A673 (cell line): ENCODE results near the gene CCDC172. TPM values are rescaled to one million over a fixed set of nuclear protein-coding genes. Genes with fewer than 3 reads are reported as not detected.

Source experiments
- BruUV-seq: library from RNA; stranded (reverse); fragments of 400-500 nt; replicated peaks from 2 replicates; lab custom pipeline; 2021; lab: Mats Ljungman, UMichigan
- CTCF ChIA-PET: fragments of 300-600 bp; sonication (Branson Sonifier 250); formaldehyde crosslinking; loops from one replicate; lab custom pipeline; 2022; ENCODE audit warnings: antibody characterized with exemption; lab: Charles Lee
- POLR2A ChIA-PET: fragments of 300-600 bp; sonication (Branson Sonifier 250); formaldehyde crosslinking; loops from one replicate; lab custom pipeline; 2022; ENCODE audit warnings: antibody characterized with exemption; ENCODE audit not compliant: low non-redundant PET; lab: Charles Lee
- DNase-seq: peaks from one replicate; pipeline ENCODE4 v3.0.0-alpha.2; 2015; ENCODE audit warnings: low spot score
- H3K27ac ChIP-seq: fragments of 200-600 bp; sonication (generic); 2 replicates; pipeline ENCODE4 v1.5.1; 2016; ENCODE audit warnings: mixed run types, low read depth, mild to moderate bottlenecking, mixed read lengths, antibody characterized with exemption, low read length; ENCODE audit not compliant: poor library complexity, severe bottlenecking
- H3K27me3 ChIP-seq: fragments of 200-600 bp; sonication (generic); replicated peaks from 2 replicates; pipeline ENCODE4 v1.6.1; 2017; ENCODE audit warnings: mixed run types, low read depth, mild to moderate bottlenecking, mixed read lengths, antibody characterized with exemption, low read length; ENCODE audit not compliant: insufficient read depth, poor library complexity
- H3K36me3 ChIP-seq: fragments of 200-600 bp; sonication (generic); 2 replicates; pipeline ENCODE4 v1.6.1; 2016; ENCODE audit warnings: mixed run types, mild to moderate bottlenecking, mixed read lengths, antibody characterized with exemption, low read length; ENCODE audit not compliant: insufficient read depth, poor library complexity, severe bottlenecking
- H3K4me1 ChIP-seq: fragments of 200-600 bp; sonication (generic); 2 replicates; pipeline ENCODE4 v1.6.1; 2017; ENCODE audit warnings: mixed run types, mild to moderate bottlenecking, mixed read lengths, antibody characterized with exemption, low read length; ENCODE audit not compliant: insufficient read depth, poor library complexity, severe bottlenecking
- H3K4me3 ChIP-seq: fragments of 200-600 bp; sonication (generic); 2 replicates; pipeline ENCODE4 v1.5.1; 2016; ENCODE audit warnings: low read depth, mixed run types, mild to moderate bottlenecking, mixed read lengths, low read length; ENCODE audit not compliant: poor library complexity, severe bottlenecking
- H3K9me3 ChIP-seq: fragments of 200-600 bp; sonication (generic); 2 replicates; pipeline ENCODE4 v1.6.1; 2016; ENCODE audit warnings: mixed run types, low read depth, mild to moderate bottlenecking, mixed read lengths, antibody characterized with exemption, low read length; ENCODE audit not compliant: poor library complexity, severe bottlenecking
- CTCF ChIP-seq: fragments of 300-800, 200-600 bp; sonication (generic); conservative IDR thresholded peaks from 2 replicates; pipeline ENCODE4 v1.5.1; 2017; ENCODE audit warnings: low read depth, mild to moderate bottlenecking, antibody characterized with exemption, low read length, moderate library complexity, mixed read lengths
- EZH2 ChIP-seq: fragments of 200-600 bp; sonication (generic); IDR thresholded peaks from 2 replicates; pipeline ENCODE4 v1.6.1; 2017; ENCODE audit warnings: borderline replicate concordance, low read depth, mild to moderate bottlenecking, mixed read lengths, antibody characterized with exemption, low read length; ENCODE audit not compliant: poor library complexity, severe bottlenecking
- intact Hi-C: fragments of 100-400 bp; cut with micrococcal nuclease; formaldehyde crosslinking; loops from one replicate; pipeline ENCODE4 v1.10.0; 2022; ENCODE audit not compliant: unreplicated experiment
- total RNA-seq: library from RNA; stranded (reverse); gene quantifications from 2 replicates; pipeline ENCODE4 v1.2.3, GENCODE V29; 2021

The CCDC172 gene
- total RNA-seq, 1 experiment from 2014 or later = not detected

- Histone ChIP-seq H3K4me3 (no peak overlapping the region), H3K27ac (no peak overlapping the region), H3K27me3 (peaks cover 4% of the 10 kb centered on the region), H3K36me3 (no peaks in the 10 kb centered on the region), H3K4me1 (no peaks in the 10 kb centered on the region), H3K9me3 (no peaks in the 10 kb centered on the region)
- no peak for DNase-seq
- BruUV-seq = no TSS peak
- TF ChIP-seq CTCF (no peak), EZH2 (no peak)
- intact Hi-C loops = no loop called here
- ChIA-PET POLR2A (interaction anchor here (0.6 kb wide), 1 partner anchor 100 kb away, joined by 5 read pairs; no protein-coding TSS in a partner anchor), CTCF (no interaction called here)
These were observed 7.6 kb downstream of the CCDC172 start for GRCh38 chr10:116331815-116332214.

DNA sequence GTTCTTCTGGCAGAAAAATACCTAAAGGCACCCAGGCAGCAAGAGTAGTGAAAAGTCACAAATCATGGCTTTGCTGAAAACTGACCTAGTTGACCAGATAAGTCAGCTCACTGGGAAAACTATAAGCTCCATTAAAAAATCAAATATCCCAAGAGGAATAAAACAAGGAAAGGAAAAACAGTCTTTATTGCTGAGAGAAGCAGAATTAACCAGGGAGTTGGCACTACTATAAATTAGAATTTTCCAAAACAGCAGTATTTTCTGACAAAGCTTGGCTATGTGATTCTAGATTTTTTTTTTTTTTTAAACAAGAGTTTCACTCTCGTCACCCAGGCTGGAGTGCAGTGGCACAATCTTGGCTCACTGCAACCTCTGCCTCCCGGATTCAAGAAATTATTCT is 12.6 kb downstream of the CCDC172 start:
- no peak for DNase-seq
- Histone ChIP-seq H3K27ac (no peak overlapping the region), H3K4me1 (no peaks in the 10 kb centered on the region), H3K4me3 (no peak overlapping the region), H3K9me3 (no peaks in the 10 kb centered on the region), H3K36me3 (no peaks in the 10 kb centered on the region), H3K27me3 (peaks cover 22% of the 10 kb centered on the region)
- CTCF ChIA-PET = no interaction called here
- intact Hi-C loops = no loop called here
- POLR2A ChIA-PET = no interaction called here
- no TSS peak for BruUV-seq
- TF ChIP-seq EZH2 = no peak
- no peak for TF ChIP-seq CTCF

GRCh38 chr10:116352125-116352524 is 27.9 kb downstream of the CCDC172 start:
- no TSS peak for BruUV-seq
- H3K9me3 ChIP-seq = no peaks in the 10 kb centered on the region
- POLR2A ChIA-PET = no interaction called here
- no peaks in the 10 kb centered on the region for H3K36me3 ChIP-seq
- no peak for TF ChIP-seq EZH2
- no peak for TF ChIP-seq CTCF
- no peaks in the 10 kb centered on the region for H3K4me1 ChIP-seq
- H3K4me3 ChIP-seq = no peak overlapping the region
- CTCF ChIA-PET = no interaction called here
- intact Hi-C loops = no loop called here
- DNase-seq = no peak
- H3K27me3 ChIP-seq = peaks cover 41% of the 10 kb centered on the region
- H3K27ac ChIP-seq = no peak overlapping the region
